AG04450 (cell line): Measurements from ENCODE around the gene G6PC3. TPM values are rescaled to one million over a fixed set of nuclear protein-coding genes. Genes with fewer than 3 reads are reported as not detected.
"Not testable (repeated sequence)": the region's sequence is repeated elsewhere in the genome, so short reads cannot be mapped to it uniquely, and the experiment has no call there.

Experiments used
- CTCF ChIA-PET: fragments of 300-600, 350-600 bp; formaldehyde crosslinking; extraction: SDS; loops from one replicate; lab custom pipeline; 2022; ENCODE audit warnings: antibody characterized with exemption, inconsistent platforms; lab: Charles Lee
- POLR2A ChIA-PET: fragments of 350-600 bp; formaldehyde crosslinking; extraction: SDS; loops from one replicate; lab custom pipeline; 2021; ENCODE audit warnings: antibody characterized with exemption, inconsistent platforms; lab: Yijun Ruan, JAX
- DNase-seq: peaks from one replicate; pipeline ENCODE4 v3.0.0-alpha.2; 2011; ENCODE audit warnings: low read depth, low spot score
- H3K27ac ChIP-seq: one replicate; pipeline ENCODE4 v1.5.1; 2012; ENCODE audit warnings: low read depth, low read length, control low read depth
- H3K27me3 ChIP-seq: one replicate; pipeline ENCODE4 v1.6.0; 2012; ENCODE audit warnings: low read length; ENCODE audit not compliant: control insufficient read depth, insufficient read depth
- H3K4me3 ChIP-seq: 2 replicates; pipeline ENCODE4 v1.5.1; 2011; ENCODE audit warnings: mild to moderate bottlenecking, low read depth, low read length, control low read depth
- H3K9me3 ChIP-seq: 2 replicates; pipeline ENCODE4 v1.5.1; 2012; ENCODE audit warnings: low read length; ENCODE audit not compliant: control insufficient read depth, insufficient read depth
- polyA plus RNA-seq: library from polyadenylated mRNA; depleted of rRNA; stranded (reverse); fragments of >200 nt; gene quantifications from 2 replicates; pipeline ENCODE4 v1.2.3, GENCODE V29; 2011
- TF ChIP-seq, protein P1 (sequence below): IDR thresholded peaks from 2 replicates; pipeline ENCODE4 v1.5.1; 2011; ENCODE audit warnings: low read depth, low read length, control low read depth, inconsistent platforms

The G6PC3 gene
- polyA plus RNA-seq, 1 experiment: 69.8 TPM

DNA sequence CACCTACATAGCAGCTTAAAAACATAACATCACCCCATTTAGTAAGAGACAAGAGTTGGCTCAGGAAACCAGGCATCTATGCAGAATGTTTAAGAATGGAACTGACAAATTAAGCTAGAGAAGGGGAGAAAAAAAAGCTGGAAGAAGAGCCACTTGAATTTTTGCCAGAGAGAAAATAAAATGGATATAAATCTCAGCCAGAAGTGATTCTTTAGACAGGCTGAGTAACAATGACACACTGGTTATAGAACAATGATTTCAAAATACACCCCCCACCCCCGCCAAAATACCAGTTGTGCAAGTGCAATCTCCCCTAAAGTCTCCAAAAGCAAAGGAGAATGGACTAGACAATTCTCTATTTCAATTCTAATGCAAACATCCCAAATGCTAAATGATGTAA, 26.5 kb upstream of the G6PC3 start:
- H3K27ac ChIP-seq: peak overlapping the region; percentile 80

DNA sequence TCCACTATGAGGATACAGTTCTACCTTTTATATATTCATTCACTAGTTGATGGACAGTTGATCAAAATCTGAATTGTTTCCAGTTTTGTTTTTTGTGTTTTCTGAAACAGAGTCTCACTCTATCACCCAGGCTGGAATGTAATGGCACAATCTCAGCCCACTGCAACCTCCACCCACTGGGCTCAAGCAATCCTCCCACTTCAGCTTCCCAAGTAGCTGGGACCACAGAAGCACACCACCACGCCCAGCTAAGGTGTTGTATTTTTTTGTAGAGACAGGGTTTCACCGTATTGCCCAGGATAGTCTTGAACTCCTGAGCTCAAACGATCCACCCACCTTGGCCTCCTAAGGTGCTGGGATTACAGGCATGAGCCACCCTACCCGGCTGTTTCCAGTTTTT, 25.0 kb upstream of the G6PC3 start:
- ChIA-PET CTCF (no interaction called here), POLR2A (interaction anchor here (0.7 kb wide), 1 partner anchor 1397 kb away, joined by 3 read pairs; no protein-coding TSS in a partner anchor)
- TF ChIP-seq, protein P1, sequence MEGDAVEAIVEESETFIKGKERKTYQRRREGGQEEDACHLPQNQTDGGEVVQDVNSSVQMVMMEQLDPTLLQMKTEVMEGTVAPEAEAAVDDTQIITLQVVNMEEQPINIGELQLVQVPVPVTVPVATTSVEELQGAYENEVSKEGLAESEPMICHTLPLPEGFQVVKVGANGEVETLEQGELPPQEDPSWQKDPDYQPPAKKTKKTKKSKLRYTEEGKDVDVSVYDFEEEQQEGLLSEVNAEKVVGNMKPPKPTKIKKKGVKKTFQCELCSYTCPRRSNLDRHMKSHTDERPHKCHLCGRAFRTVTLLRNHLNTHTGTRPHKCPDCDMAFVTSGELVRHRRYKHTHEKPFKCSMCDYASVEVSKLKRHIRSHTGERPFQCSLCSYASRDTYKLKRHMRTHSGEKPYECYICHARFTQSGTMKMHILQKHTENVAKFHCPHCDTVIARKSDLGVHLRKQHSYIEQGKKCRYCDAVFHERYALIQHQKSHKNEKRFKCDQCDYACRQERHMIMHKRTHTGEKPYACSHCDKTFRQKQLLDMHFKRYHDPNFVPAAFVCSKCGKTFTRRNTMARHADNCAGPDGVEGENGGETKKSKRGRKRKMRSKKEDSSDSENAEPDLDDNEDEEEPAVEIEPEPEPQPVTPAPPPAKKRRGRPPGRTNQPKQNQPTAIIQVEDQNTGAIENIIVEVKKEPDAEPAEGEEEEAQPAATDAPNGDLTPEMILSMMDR: no peak
- Histone ChIP-seq H3K4me3 (no peak overlapping the region), H3K27me3 (no peaks in the 10 kb centered on the region), H3K9me3 (no peaks in the 10 kb centered on the region), H3K27ac (no peak overlapping the region)
- DNase-seq: no peak

More for the DNA sequence above, 26.5 kb upstream of the G6PC3 start:
- Histone ChIP-seq H3K9me3 (no peaks in the 10 kb centered on the region), H3K27me3 (no peaks in the 10 kb centered on the region), H3K4me3 (no peak overlapping the region)
- TF ChIP-seq, protein P1: no peak
- ChIA-PET CTCF (interaction anchor here (0.6 to 6.3 kb wide), 10 partner anchors 17 to 166 kb away, joined by 3 to 55 read pairs (median 7); partner anchors contain the start of genes HDAC5 and PPY), POLR2A (interaction anchor here (0.7 to 1.7 kb wide), 8 partner anchors 11 to 142 kb away, joined by 3 to 9 read pairs (median 5); partner anchors contain the start of genes G6PC3, LSM12 and TMEM101)
- no peak for DNase-seq

DNA sequence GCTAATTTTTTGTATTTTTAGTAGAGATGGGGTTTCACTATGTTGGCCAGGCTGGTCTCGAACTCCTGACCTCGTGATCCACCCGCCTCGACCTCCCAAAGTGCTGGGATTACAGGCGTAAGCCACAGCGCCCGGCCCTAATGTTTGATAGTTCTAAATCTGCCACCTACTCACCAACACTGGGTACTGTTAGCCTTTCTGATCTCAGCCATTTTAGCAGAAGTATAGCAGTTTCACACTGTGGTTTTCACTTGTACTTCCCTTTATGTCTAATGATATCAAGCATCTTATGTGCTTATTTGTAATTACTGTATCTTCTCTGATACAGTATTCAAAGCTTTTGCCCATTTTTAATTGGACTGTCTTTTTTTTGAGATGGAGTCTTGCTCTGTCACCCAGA, 23.6 kb upstream of the G6PC3 start:
- H3K4me3 ChIP-seq, H3K9me3 ChIP-seq, DNase-seq, H3K27ac ChIP-seq, POLR2A ChIA-PET, H3K27me3 ChIP-seq: not testable (repeated sequence)
- CTCF ChIA-PET: interaction anchor here (0.7 to 0.9 kb wide), 2 partner anchors 9 to 182 kb away, joined by 3 read pairs; no protein-coding TSS in a partner anchor

DNA sequence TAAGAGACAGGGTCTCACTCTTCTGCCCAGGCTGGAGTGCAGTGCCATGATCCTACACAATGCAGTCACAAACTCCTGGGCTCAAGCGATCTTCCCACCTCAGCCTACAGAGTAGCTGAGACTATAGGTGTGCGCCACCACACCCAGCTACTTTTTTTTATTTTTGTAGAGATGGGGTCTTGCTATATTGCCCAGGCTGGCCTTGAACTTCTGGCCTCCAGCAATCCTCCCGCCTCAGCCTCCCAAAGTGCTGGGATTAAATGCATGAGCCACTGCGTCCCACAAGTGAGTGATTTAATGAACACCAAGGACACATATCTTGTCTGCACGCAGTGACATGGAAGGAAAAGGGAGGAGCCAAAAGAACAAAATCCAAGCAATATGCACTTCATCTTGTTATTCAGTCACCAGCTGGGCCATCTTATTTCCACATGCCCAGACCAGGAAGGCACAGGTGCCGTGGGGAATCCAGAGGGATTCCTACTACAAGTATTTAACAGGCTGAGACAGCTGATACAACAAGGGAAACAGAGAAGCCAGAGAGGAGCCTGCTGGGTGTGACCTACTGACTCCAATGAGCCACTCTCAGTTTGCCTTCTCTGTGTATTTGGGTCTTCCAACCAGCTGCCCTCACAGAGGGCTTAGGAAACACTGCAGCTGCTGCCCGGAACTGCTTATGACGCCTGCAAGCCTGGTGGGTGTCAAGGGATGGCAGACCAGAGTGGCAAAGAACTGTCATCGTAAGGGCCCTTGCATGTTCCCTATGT, 21.1 kb upstream of the G6PC3 start:
- no peaks in the 10 kb centered on the region for H3K27me3 ChIP-seq
- H3K4me3 ChIP-seq: no peak overlapping the region
- no peak for DNase-seq
- ChIA-PET CTCF (interaction anchor here (0.6 to 1.5 kb wide), 3 partner anchors 9 to 79 kb away, joined by 3 to 7 read pairs (median 4); no protein-coding TSS in a partner anchor), POLR2A (no interaction called here)
- TF ChIP-seq, protein P1: no peak
- H3K27ac ChIP-seq: no peak overlapping the region
- no peaks in the 10 kb centered on the region for H3K9me3 ChIP-seq

DNA sequence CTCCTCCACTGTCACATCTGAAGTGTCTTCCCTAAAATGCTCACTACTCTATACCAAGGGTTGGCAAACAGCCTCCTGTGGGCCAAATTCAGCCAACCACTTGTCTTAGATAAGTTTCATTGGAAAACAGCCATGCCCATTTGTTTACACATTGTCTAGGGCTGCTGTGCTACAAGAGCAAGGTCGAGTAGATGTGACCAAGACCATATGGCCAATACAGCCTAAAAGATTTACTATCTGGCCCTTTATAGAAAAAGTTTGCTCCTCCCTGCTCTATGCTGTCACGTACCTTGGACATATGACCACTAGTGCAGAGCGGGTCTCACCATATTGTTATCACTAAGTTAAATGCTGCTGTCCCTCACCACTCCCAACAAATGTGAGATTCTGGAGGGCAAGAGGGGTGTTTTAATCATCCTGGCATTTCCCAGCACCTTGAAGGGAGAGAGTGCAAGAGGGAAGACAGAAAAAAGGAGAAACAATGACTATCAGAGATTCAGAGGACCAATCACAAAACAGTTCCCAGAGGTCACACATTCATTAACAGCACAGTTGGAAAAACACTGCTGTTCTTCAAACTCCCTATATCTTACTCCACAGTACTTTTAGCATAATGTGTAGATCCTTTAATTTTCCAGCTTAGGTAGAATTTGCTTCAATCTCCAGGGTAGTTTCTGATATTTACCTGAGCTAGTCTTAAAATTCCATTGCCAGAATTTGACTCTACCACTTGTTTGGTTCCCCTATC, 17.2 kb upstream of the G6PC3 start:
- ChIA-PET POLR2A (no interaction called here), CTCF (interaction anchor here (0.6 kb wide), 1 partner anchor 287 kb away, joined by 3 read pairs; no protein-coding TSS in a partner anchor)
- DNase-seq: no peak
- Histone ChIP-seq H3K9me3 (no peaks in the 10 kb centered on the region), H3K27ac (no peak overlapping the region), H3K27me3 (no peaks in the 10 kb centered on the region), H3K4me3 (no peak overlapping the region)
- TF ChIP-seq, protein P1: no peak
